ENCODE measurements around the gene LCORL.

GRCh38 chr4:17930256-17930655, 91.3 kb downstream of the LCORL start:
- TF ChIP-seq ZNF274 (IDR thresholded peaks at IDR 0.05; ENCODE audit: low read depth, low read length) (no peak), POLR2A (IDR thresholded peaks at IDR 0.05; ENCODE audit: borderline replicate concordance, extremely low read depth, insufficient read depth, insufficient read length) (no peak)

Measured in HCT116 (cell line).